Measurements from ENCODE around the gene LCE6A. TPM values are rescaled to one million over a fixed set of nuclear protein-coding genes. Genes with fewer than 3 reads are reported as not detected.

LCE6A gene
- total RNA-seq, 1 donor from 2014 or later = not detected

- Mint-ChIP-seq H3K36me3 (no peaks in the 10 kb centered on the region), H3K4me1 (ENCODE audit: unreplicated experiment) (no peaks in the 10 kb centered on the region), H3K27me3 (no peaks in the 10 kb centered on the region), H3K27ac (no peak overlapping the region), H3K9me3 (no peaks in the 10 kb centered on the region), H3K4me3 (no peak overlapping the region)
- DNase-seq (ENCODE audit: extremely low spot score, unreplicated experiment) = no peak
- TF ChIP-seq CTCF (conservative IDR thresholded peaks at IDR 0.05) = no peak
These were observed 38.3 kb downstream of the LCE6A start for GRCh38 chr1:152880907-152881306.

GRCh38 chr1:152884085-152884484 is 41.4 kb downstream of the LCE6A start:
- H3K9me3 Mint-ChIP-seq = no peaks in the 10 kb centered on the region
- no peak for DNase-seq (ENCODE audit: extremely low spot score, unreplicated experiment)
- H3K27me3 Mint-ChIP-seq = no peaks in the 10 kb centered on the region
- no peak for TF ChIP-seq CTCF (conservative IDR thresholded peaks at IDR 0.05)
- no peak overlapping the region for H3K27ac Mint-ChIP-seq
- H3K4me3 Mint-ChIP-seq = no peak overlapping the region
- no peaks in the 10 kb centered on the region for H3K4me1 Mint-ChIP-seq (ENCODE audit: unreplicated experiment)
- no peaks in the 10 kb centered on the region for H3K36me3 Mint-ChIP-seq

- Mint-ChIP-seq H3K4me1 (ENCODE audit: unreplicated experiment) (no peaks in the 10 kb centered on the region), H3K36me3 (no peaks in the 10 kb centered on the region), H3K27ac (no peak overlapping the region), H3K4me3 (no peak overlapping the region), H3K27me3 (no peaks in the 10 kb centered on the region), H3K9me3 (no peaks in the 10 kb centered on the region)
- no peak for DNase-seq (ENCODE audit: extremely low spot score, unreplicated experiment)
- TF ChIP-seq CTCF (conservative IDR thresholded peaks at IDR 0.05) = no peak
These were observed 41.9 kb downstream of the LCE6A start for GRCh38 chr1:152884506-152884905.

- no peaks in the 10 kb centered on the region for H3K9me3 Mint-ChIP-seq
- TF ChIP-seq CTCF (conservative IDR thresholded peaks at IDR 0.05) = no peak
- H3K36me3 Mint-ChIP-seq = no peaks in the 10 kb centered on the region
- DNase-seq (ENCODE audit: extremely low spot score, unreplicated experiment) = no peak
- H3K4me3 Mint-ChIP-seq = no peak overlapping the region
- no peak overlapping the region for H3K27ac Mint-ChIP-seq
- no peaks in the 10 kb centered on the region for H3K27me3 Mint-ChIP-seq
- H3K4me1 Mint-ChIP-seq (ENCODE audit: unreplicated experiment) = no peaks in the 10 kb centered on the region
These were observed 42.4 kb downstream of the LCE6A start for GRCh38 chr1:152884966-152885624.

- DNase-seq (ENCODE audit: extremely low spot score, unreplicated experiment) = no peak
- Mint-ChIP-seq H3K4me3 (no peak overlapping the region), H3K27ac (no peak overlapping the region), H3K4me1 (ENCODE audit: unreplicated experiment) (no peaks in the 10 kb centered on the region), H3K36me3 (no peaks in the 10 kb centered on the region), H3K9me3 (no peaks in the 10 kb centered on the region), H3K27me3 (no peaks in the 10 kb centered on the region)
- no peak for TF ChIP-seq CTCF (conservative IDR thresholded peaks at IDR 0.05)
These were observed 43.4 kb downstream of the LCE6A start for GRCh38 chr1:152886085-152886484.
